HL-60 (cell line): Measurements from ENCODE around the gene LMBRD2.

Experiments
- GABPA ChIP-seq: IDR thresholded peaks from 2 replicates; pipeline ENCODE4 v1.6.1; 2012; ENCODE audit warnings: low read depth
- POLR2AphosphoS5 ChIP-seq: IDR thresholded peaks from 2 replicates; pipeline ENCODE4 v1.6.1; 2012; ENCODE audit warnings: low read depth
- SPI1 ChIP-seq: IDR thresholded peaks from 2 replicates; pipeline ENCODE4 v1.6.1; 2012; ENCODE audit warnings: low read depth, mild to moderate bottlenecking, borderline replicate concordance
- TF ChIP-seq, protein P1 (sequence below): IDR thresholded peaks from one replicate; pipeline ENCODE4 v1.5.1; 2011; ENCODE audit warnings: low read length, control low read depth, inconsistent platforms; ENCODE audit not compliant: insufficient read depth
- TF ChIP-seq, protein P2 (sequence below): IDR thresholded peaks from 2 replicates; pipeline ENCODE4 v1.6.1; 2012; ENCODE audit warnings: low read depth; ENCODE audit not compliant: insufficient replicate concordance

- TF ChIP-seq, protein P1, sequence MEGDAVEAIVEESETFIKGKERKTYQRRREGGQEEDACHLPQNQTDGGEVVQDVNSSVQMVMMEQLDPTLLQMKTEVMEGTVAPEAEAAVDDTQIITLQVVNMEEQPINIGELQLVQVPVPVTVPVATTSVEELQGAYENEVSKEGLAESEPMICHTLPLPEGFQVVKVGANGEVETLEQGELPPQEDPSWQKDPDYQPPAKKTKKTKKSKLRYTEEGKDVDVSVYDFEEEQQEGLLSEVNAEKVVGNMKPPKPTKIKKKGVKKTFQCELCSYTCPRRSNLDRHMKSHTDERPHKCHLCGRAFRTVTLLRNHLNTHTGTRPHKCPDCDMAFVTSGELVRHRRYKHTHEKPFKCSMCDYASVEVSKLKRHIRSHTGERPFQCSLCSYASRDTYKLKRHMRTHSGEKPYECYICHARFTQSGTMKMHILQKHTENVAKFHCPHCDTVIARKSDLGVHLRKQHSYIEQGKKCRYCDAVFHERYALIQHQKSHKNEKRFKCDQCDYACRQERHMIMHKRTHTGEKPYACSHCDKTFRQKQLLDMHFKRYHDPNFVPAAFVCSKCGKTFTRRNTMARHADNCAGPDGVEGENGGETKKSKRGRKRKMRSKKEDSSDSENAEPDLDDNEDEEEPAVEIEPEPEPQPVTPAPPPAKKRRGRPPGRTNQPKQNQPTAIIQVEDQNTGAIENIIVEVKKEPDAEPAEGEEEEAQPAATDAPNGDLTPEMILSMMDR: peak; percentile 61
- TF ChIP-seq POLR2AphosphoS5: no peak
- TF ChIP-seq, protein P2, sequence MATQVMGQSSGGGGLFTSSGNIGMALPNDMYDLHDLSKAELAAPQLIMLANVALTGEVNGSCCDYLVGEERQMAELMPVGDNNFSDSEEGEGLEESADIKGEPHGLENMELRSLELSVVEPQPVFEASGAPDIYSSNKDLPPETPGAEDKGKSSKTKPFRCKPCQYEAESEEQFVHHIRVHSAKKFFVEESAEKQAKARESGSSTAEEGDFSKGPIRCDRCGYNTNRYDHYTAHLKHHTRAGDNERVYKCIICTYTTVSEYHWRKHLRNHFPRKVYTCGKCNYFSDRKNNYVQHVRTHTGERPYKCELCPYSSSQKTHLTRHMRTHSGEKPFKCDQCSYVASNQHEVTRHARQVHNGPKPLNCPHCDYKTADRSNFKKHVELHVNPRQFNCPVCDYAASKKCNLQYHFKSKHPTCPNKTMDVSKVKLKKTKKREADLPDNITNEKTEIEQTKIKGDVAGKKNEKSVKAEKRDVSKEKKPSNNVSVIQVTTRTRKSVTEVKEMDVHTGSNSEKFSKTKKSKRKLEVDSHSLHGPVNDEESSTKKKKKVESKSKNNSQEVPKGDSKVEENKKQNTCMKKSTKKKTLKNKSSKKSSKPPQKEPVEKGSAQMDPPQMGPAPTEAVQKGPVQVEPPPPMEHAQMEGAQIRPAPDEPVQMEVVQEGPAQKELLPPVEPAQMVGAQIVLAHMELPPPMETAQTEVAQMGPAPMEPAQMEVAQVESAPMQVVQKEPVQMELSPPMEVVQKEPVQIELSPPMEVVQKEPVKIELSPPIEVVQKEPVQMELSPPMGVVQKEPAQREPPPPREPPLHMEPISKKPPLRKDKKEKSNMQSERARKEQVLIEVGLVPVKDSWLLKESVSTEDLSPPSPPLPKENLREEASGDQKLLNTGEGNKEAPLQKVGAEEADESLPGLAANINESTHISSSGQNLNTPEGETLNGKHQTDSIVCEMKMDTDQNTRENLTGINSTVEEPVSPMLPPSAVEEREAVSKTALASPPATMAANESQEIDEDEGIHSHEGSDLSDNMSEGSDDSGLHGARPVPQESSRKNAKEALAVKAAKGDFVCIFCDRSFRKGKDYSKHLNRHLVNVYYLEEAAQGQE: no peak
- no peak for TF ChIP-seq GABPA
- no peak for TF ChIP-seq SPI1
These were observed 72.4 kb downstream of the LMBRD2 start for GRCh38 chr5:36079200-36079781.
